Measurements from ENCODE around the gene ST6GALNAC3.

The ST6GALNAC3 gene

GRCh38 chr1:76247261-76247852 lies 172.8 kb downstream of the ST6GALNAC3 start:
- no peak for DNase-seq (ENCODE audit: low spot score)

DNA sequence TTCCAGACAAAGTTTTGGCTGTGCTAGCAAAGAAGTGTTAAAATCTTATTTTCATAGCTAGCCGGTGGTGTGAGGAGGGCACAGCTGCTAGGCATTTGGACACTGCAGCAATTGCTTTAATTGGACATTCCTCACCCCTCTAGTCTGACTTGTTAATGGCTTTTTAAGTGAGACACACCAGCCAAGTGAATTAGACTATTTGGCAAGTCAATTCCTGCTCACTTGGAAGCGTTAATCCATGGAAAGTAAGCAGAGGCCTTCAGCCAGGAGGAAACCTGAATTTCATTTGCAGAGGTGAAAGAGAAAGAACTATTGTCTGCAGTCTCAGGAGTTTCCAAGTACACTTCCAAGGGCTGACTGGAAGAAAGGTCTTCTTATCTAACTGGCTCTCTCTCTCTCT lies 175.7 kb downstream of the ST6GALNAC3 start:
- no peak for DNase-seq (ENCODE audit: low spot score)

DNA sequence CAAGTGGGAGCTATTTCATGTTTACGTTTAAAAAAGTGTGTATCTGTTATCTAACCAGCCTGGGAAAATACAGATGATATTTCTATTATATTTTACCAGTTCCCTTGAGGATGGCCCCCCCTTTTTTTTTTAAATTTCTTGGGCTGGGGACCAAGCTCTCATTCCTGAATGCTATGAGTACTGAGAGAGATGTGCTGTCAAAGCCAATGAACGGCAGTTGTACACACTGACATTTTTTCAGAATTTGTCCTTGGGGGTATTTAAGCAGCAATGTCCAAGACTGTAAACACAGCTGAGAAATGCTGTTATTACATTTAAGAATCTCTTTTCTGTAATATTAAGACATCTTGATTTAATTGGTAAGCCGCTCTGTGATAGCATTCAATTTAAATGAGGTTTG lies 177.9 kb downstream of the ST6GALNAC3 start:
- DNase-seq (ENCODE audit: low spot score) = no peak

GRCh38 chr1:76254104-76255030 lies 179.8 kb downstream of the ST6GALNAC3 start:
- peak; percentile 45 for DNase-seq (ENCODE audit: low spot score)

GRCh38 chr1:76256289-76257223 lies 182.0 kb downstream of the ST6GALNAC3 start:
- no peak for DNase-seq (ENCODE audit: low spot score)

DNA sequence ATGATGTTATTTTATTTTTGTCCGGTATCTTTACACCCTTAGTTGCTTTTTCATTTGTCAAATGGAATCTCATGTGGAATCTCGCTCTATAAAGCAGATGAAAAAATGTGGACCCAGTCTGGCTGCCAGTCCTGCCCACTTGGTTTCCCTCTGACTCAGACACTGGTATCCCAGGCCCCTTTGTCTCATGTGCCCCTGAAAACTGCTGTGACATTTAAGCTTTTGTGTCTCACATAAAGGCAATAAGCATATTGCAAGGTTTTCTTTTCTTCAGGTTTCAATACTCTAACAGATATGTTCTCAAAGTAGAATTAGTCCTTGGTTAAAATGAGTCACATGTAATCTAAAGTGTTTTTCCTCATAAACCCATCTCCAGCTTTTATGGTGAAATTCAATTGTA lies 183.3 kb downstream of the ST6GALNAC3 start:
- no peak for DNase-seq (ENCODE audit: low spot score)

DNA sequence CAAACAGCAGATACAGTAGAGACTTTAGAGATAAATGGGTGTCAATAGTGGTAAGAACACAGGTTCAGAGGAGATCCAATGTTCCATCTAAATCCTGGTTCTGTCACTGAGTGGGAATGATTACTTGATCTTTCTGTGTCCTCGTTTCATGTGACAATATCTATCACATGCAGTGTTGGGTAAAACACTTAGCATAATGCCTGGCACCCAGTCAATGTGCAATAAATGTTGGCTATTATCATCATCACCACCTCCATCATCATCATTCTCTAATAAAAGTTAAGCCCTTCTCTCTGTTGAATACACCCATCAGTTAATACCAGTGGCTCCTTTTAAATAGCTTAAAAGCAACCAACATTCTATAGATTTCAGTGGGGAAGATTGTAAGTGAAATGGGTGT lies 184.7 kb downstream of the ST6GALNAC3 start:
- DNase-seq (ENCODE audit: low spot score) = no peak

DNA sequence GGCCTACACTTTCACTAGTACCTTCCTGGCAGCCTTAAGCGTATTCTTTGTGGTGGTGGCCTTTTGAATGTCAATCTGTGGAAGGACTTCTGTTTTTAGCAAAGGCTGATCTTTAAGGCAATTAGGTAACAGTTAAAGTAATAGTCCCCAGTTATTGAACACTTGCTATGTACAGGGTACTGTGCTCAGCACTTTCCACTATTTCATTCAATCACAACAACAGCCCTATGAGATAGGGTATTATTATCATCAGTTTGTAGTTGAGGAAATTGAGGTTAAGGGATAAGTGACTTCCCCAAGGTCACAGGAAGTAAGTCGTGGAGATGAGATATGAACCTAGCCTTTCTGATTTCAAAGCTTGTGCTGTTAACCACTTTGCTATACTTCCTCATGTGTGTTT lies 185.7 kb downstream of the ST6GALNAC3 start:
- DNase-seq (ENCODE audit: low spot score) = no peak

DNA sequence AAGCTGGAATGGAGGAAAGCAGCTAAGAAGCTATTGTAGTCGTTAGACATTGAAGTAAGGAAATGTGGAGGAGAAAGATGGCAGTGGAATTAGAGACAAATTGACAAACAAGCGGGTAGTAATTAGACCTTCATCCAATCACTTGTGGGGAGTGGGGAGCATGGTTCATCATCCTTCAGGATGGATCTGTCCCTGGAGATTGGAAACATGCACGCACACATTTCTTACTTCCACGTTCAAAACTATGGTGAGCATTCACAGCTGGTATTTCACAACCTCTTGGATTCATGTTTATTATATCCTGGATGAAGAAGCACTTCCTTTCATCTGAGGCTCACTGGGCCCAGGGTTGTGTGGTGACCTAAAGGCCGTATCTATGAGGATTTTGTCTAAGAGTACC lies 188.1 kb downstream of the ST6GALNAC3 start:
- DNase-seq (ENCODE audit: low spot score) = no peak

DNA sequence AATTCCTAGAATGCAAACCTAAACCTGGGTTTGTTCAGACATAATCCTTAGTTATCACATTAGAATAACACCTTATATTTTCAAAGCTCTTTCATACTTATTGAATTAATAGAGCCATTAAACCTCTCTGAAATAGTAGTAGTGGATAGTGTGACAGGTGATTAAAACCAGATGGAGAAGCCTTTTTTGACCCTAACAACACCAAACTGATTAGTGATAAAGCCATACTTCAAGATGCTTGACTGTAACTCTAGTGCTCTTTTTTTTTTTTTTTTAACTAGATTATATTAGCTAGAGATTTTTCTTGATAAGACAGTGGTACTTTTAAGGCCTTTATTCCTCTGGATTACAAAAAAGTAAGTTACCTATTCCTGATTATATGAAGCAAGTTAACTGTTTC lies 190.1 kb downstream of the ST6GALNAC3 start:
- no peak for DNase-seq (ENCODE audit: low spot score)

DNA sequence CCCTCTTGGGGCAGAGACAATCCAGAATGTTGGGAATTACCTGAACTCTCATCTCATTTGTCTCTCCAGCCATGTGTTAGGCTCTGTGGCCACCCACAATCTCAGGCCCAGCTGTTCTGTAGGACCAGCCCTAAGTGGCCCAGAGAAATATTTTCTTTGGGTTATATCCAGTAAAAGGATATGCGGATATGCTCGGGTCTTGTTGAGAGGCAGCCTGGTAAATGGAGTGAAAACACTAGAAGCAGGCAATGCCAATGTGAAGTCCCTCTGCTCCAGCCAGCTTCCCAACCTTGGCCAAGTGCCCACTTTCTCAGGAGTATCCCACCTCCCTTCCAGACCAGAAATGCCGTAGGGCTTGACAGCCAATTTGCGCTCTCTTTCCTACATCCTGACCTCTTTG lies 192.2 kb downstream of the ST6GALNAC3 start:
- DNase-seq (ENCODE audit: low spot score) = no peak

DNA sequence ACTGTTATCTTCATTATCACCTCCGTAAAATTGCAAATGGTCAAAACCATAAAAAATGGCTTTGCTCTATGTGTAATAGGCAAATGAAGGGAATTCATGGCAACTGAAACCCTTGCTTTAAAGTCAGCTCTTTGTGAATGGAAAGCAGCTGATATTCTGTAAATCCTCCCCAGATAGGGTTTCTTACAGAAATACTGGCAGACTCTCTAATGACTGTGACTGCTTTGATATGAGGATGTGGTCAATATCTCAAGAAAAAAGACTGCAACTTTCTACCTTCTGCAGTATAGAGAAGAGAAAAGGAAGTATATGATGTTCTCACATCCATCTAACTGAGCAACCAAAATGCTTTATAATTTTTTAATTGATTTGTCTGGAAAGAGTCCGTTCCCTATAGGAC lies 193.1 kb downstream of the ST6GALNAC3 start:
- DNase-seq (ENCODE audit: low spot score) = no peak

DNA sequence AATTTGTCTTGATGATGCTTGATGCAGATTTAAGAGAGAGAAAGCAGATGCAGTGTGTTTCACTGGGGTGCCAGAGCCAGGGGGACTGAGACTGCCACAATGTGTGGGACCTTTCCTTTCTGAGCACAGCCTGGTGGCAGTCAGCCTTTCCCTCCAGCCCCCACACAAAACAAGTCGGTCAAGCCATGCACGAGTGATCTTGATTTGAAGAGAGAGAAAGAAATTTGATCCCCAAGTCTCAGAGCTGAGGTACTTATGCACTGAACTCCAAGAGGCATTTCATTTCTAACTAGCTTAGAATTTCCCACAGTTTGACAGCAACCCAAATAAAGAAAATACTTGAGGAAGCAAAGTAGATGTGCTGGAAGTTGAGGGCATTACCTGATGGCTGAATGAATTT lies 193.8 kb downstream of the ST6GALNAC3 start:
- no peak for DNase-seq (ENCODE audit: low spot score)

DNA sequence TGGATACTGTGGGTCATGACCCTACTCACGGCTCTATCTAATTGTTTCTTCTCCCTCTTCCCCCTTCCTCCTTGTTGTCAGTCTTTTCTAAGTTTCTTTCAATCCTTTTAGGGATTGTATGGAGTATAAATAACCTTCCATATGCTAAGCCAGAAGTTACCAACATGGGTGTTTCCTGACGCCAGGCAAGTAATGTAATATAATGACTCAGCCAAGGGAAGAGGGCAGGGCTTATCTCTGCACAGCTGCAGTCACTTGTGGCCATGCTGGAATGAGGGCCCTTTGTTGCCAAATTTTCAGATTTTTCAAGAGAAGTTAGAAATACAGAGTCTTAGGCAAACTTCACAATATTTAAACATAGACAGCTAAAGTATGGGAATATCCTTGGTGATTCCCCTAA lies 194.6 kb downstream of the ST6GALNAC3 start:
- peak; percentile 34 for DNase-seq (ENCODE audit: low spot score)

- DNase-seq (ENCODE audit: low spot score) = no peak
Observed at GRCh38 chr1:76274302-76274701, 199.8 kb downstream of the ST6GALNAC3 start.

GRCh38 chr1:76274718-76275117 lies 200.2 kb downstream of the ST6GALNAC3 start:
- no peak for DNase-seq (ENCODE audit: low spot score)

DNA sequence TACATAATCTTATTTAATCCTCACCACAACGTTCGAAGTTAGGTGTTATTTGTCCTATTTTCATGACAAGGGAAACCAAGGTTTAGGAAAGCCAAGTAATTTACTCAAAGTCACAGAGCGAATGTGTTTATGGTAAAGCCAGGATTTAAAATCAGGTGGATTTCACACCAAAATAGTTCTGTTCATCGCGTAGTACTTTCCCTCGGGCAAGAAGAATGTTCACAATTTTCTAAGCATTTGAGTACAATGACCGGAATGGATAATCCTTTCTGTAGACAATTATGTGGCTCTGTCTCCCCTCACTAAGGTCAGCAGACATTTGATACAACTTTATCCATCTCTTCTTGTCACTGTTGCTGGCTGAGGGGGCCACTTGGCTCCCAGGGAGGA lies 204.2 kb downstream of the ST6GALNAC3 start:
- DNase-seq (ENCODE audit: low spot score) = no peak

GRCh38 chr1:76279101-76279748 lies 204.7 kb downstream of the ST6GALNAC3 start:
- DNase-seq (ENCODE audit: low spot score) = no peak

DNA sequence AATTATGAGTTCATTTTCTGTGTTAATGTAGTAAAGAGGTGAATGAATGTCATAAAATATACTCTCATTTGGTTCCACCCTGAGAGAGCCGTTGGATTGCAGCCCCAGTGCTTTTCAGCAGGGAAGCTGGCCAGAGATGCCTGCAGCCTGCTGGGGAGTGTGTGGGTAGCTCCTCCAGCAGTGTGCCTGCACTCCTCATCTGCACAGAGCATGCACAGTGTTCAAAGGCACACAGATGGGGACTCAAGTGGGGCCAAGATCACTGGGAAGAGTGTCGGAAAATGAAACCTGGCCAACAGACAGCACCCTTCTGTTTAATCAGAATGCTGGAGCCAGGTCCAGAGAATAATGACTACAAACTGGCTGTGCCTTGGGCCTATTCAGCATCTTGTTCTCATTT lies 206.8 kb downstream of the ST6GALNAC3 start:
- no peak for DNase-seq (ENCODE audit: low spot score)

- no peak for DNase-seq (ENCODE audit: low spot score)
Observed at GRCh38 chr1:76284842-76285241, 210.3 kb downstream of the ST6GALNAC3 start.

GRCh38 chr1:76285578-76286135 lies 211.1 kb downstream of the ST6GALNAC3 start:
- DNase-seq (ENCODE audit: low spot score) = no peak

DNA sequence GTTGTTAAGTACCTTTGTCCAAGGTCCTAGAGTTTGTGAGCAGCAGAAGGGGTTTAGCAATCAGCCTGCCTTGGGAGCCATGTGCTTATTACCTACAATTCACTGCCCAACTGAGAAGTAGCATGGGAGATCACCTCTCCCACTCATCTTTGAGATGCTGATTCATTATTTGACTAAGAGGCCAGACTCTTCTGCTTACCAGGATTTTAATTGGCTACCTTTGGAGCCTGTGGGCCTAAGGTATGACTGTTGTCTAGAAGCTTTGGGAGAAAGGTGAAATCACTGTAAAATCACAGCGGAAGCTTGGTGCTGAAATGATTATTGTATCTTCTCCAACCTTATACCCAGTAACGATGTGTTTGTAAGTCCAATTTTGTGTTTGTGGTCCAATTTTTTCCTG lies 213.4 kb downstream of the ST6GALNAC3 start:
- DNase-seq (ENCODE audit: low spot score) = no peak
